HepG2 (cell line): ENCODE data around the gene EMP2. TPM values are rescaled to one million over a fixed set of nuclear protein-coding genes. Genes with fewer than 3 reads are reported as not detected.

Source experiments
- HNRNPUL1 ChIP-seq: fragments of 200-400 bp; formaldehyde crosslinking; IDR thresholded peaks from 2 replicates; pipeline ENCODE4 v1.6.1; 2017; ENCODE audit warnings: low read depth, mild to moderate bottlenecking, low read length, moderate library complexity
- IRF1 ChIP-seq: sonication (generic); formaldehyde crosslinking; IDR thresholded peaks from 2 replicates; pipeline ENCODE4 v1.4.0; 2020; ENCODE audit warnings: low read depth, mild to moderate bottlenecking, missing genetic modification reagents
- MAFK ChIP-seq, 2 experiments: IDR thresholded peaks in 1 of 2; conservative IDR thresholded peaks in 1 of 2; 2 replicates each; pipeline ENCODE4 v1.6.1; 2011; ENCODE audit warnings: improper control_type of control experiment in 2 of 2, low read length in 2 of 2
- MTA1 ChIP-seq: sonication (generic); formaldehyde crosslinking; IDR thresholded peaks from 2 replicates; pipeline ENCODE4 v1.4.0; 2020; ENCODE audit warnings: missing genetic modification reagents, mild to moderate bottlenecking, borderline replicate concordance
- POLR2A ChIP-seq, 2 experiments: IDR thresholded peaks; 2 replicates each; pipeline ENCODE4 v1.6.1; 2011; ENCODE audit warnings: low read depth in 2 of 2, low read length in 2 of 2, mild to moderate bottlenecking in 1 of 2, moderate library complexity in 1 of 2; ENCODE audit not compliant: insufficient read depth in 1 of 2
- SOX6 ChIP-seq, 2 experiments: fragments of 450-650 bp in 1 of 2; sonication (generic) in 1 of 2; formaldehyde crosslinking in 1 of 2; IDR thresholded peaks; 2 replicates each; pipeline versions ENCODE4 v1.4.0 to v1.6.1; 2017 to 2020; ENCODE audit warnings: antibody characterized with exemption in 1 of 2, mild to moderate bottlenecking in 1 of 2, missing genetic modification reagents in 1 of 2
- SRY ChIP-seq: sonication (generic); formaldehyde crosslinking; IDR thresholded peaks from 2 replicates; pipeline ENCODE4 v1.8.0; 2022; ENCODE audit warnings: mild to moderate bottlenecking, missing genetic modification reagents
- ZBTB20 ChIP-seq: sonication (generic); formaldehyde crosslinking; IDR thresholded peaks from 2 replicates; pipeline ENCODE4 v1.8.1; 2023; ENCODE audit warnings: missing genetic modification reagents, low read depth, mild to moderate bottlenecking, borderline replicate concordance
- ZNF33A ChIP-seq: sonication (generic); formaldehyde crosslinking; IDR thresholded peaks from 2 replicates; pipeline ENCODE4 v1.5.1; 2020; ENCODE audit warnings: missing genetic modification reagents, mild to moderate bottlenecking, moderate library complexity, borderline replicate concordance
- ZNF383 ChIP-seq: sonication (generic); formaldehyde crosslinking; IDR thresholded peaks from 2 replicates; pipeline ENCODE4 v1.4.0; 2020; ENCODE audit warnings: missing genetic modification reagents, mild to moderate bottlenecking, borderline replicate concordance
- ZNF619 ChIP-seq: sonication (generic); formaldehyde crosslinking; IDR thresholded peaks from 2 replicates; pipeline ENCODE4 v1.4.0; 2020; ENCODE audit warnings: mild to moderate bottlenecking, missing genetic modification reagents
- ZNF777 ChIP-seq: sonication (generic); formaldehyde crosslinking; IDR thresholded peaks from 2 replicates; pipeline ENCODE4 v1.4.0; 2020; ENCODE audit warnings: missing genetic modification reagents
- polyA plus RNA-seq, 8 experiments: library from polyadenylated mRNA; depleted of rRNA in 3 of 8; stranded (reverse) in 7 of 8; unstranded in 1 of 8; fragments of >200 nt; fragmentation: Illumina TruSeq in 4 of 8; extraction: Trizol in 4 of 8; gene quantifications; 2 replicates each; pipeline versions ENCODE4 v1.2.1 to v1.2.3, GENCODE V29; 2011 to 2016; ENCODE audit warnings: low read depth in 4 of 8, missing spikeins in 1 of 8, mixed read lengths in 1 of 8; ENCODE audit not compliant: insufficient read depth in 1 of 8
- total RNA-seq, 5 experiments: library from RNA; depleted of rRNA; stranded (reverse); fragments of >200 nt; fragmentation: Illumina TruSeq; extraction: Trizol; gene quantifications; 2 replicates each; pipeline ENCODE4 v1.2.3, GENCODE V29; 2016; ENCODE audit warnings: low read depth in 1 of 5
- TF ChIP-seq, protein P1 (sequence below): sonication (generic); formaldehyde crosslinking; IDR thresholded peaks from 2 replicates; pipeline ENCODE4 v1.4.0; 2020; ENCODE audit warnings: missing genetic modification reagents; ENCODE audit errors: not compliant biosample characterization
- TF ChIP-seq, protein P2 (sequence below): sonication (generic); formaldehyde crosslinking; IDR thresholded peaks from 2 replicates; pipeline ENCODE4 v1.8.0; 2023; ENCODE audit warnings: mild to moderate bottlenecking, missing genetic modification reagents
- TF ChIP-seq, protein P3 (sequence below): sonication (generic); formaldehyde crosslinking; IDR thresholded peaks from 2 replicates; pipeline ENCODE4 v1.8.1; 2022; ENCODE audit warnings: low read depth, mild to moderate bottlenecking, missing genetic modification reagents

EMP2 gene
- total and polyA plus RNA-seq, 2 of the 13 experiments (the other 11 are each of a cell fraction or from before 2014, with no cell fraction given), result 24.6 to 91.2 TPM

GRCh38 chr16:10579965-10580882 lies at the start of gene EMP2 (continued):
- TF ChIP-seq ZNF777 (CRISPR knock-in tag) (peak; percentile 92), SRY (peak; percentile 42; the same call in 1 of the 2 replicates), HNRNPUL1 (peak; percentile 55; the same call in 1 of the 2 replicates), POLR2A (IDR thresholded peaks at IDR 0.05; ENCODE audit: insufficient read depth in 1 of 2, low read depth in 2 of 2, low read length in 2 of 2) (peak; percentile 43 to 88), ZNF619 (CRISPR knock-in tag) (peak; percentile 93), ZNF383 (CRISPR knock-in tag) (no peak), ZBTB20 (CRISPR knock-in tag) (no peak; the same call in 1 of the 2 replicates), SOX6 (IDR thresholded peaks at IDR 0.05) (no peak), SOX6 (CRISPR knock-in tag; IDR thresholded peaks at IDR 0.05) (peak; percentile 65), MAFK (conservative IDR thresholded peaks at IDR 0.05 in 1 of 2, IDR thresholded peaks at IDR 0.05 in 1 of 2; ENCODE audit: low read length in 2 of 2) (no peak), MTA1 (CRISPR knock-in tag) (peak; percentile 79), ZNF33A (no peak), IRF1 (CRISPR knock-in tag) (no peak)
- TF ChIP-seq, protein P1, sequence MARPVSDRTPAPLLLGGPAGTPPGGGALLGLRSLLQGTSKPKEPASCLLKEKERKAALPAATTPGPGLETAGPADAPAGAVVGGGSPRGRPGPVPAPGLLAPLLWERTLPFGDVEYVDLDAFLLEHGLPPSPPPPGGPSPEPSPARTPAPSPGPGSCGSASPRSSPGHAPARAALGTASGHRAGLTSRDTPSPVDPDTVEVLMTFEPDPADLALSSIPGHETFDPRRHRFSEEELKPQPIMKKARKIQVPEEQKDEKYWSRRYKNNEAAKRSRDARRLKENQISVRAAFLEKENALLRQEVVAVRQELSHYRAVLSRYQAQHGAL, result no peak
- TF ChIP-seq, protein P2, sequence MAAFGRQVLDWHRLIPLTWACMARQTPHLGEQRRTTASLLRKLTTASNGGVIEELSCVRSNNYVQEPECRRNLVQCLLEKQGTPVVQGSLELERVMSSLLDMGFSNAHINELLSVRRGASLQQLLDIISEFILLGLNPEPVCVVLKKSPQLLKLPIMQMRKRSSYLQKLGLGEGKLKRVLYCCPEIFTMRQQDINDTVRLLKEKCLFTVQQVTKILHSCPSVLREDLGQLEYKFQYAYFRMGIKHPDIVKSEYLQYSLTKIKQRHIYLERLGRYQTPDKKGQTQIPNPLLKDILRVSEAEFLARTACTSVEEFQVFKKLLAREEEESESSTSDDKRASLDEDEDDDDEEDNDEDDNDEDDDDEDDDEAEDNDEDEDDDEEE (CRISPR knock-in tag), result no peak; the same call in 1 of the 2 replicates
- TF ChIP-seq, protein P3, sequence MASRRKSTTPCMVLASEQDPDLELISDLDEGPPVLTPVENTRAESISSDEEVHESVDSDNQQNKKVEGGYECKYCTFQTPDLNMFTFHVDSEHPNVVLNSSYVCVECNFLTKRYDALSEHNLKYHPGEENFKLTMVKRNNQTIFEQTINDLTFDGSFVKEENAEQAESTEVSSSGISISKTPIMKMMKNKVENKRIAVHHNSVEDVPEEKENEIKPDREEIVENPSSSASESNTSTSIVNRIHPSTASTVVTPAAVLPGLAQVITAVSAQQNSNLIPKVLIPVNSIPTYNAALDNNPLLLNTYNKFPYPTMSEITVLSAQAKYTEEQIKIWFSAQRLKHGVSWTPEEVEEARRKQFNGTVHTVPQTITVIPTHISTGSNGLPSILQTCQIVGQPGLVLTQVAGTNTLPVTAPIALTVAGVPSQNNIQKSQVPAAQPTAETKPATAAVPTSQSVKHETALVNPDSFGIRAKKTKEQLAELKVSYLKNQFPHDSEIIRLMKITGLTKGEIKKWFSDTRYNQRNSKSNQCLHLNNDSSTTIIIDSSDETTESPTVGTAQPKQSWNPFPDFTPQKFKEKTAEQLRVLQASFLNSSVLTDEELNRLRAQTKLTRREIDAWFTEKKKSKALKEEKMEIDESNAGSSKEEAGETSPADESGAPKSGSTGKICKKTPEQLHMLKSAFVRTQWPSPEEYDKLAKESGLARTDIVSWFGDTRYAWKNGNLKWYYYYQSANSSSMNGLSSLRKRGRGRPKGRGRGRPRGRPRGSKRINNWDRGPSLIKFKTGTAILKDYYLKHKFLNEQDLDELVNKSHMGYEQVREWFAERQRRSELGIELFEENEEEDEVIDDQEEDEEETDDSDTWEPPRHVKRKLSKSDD (CRISPR knock-in tag), result no peak
